Panc1 (cell line): ENCODE data around the gene ABT1. TPM values are rescaled to one million over a fixed set of nuclear protein-coding genes. Genes with fewer than 3 reads are reported as not detected.

Source experiments
- ATAC-seq: fragments of 200-7000 bp; cut with Tn5 transposase; 2 replicates; pipeline ENCODE4 v1.9.1; 2020; ENCODE audit warnings: mild to moderate bottlenecking, moderate library complexity
- BruUV-seq: library from RNA; stranded (reverse); fragments of 400-500 nt; replicated peaks from 2 replicates; lab custom pipeline; 2021; lab: Mats Ljungman, UMichigan
- CTCF ChIA-PET: fragments of 300-600 bp; sonication (Branson Sonifier 250); formaldehyde crosslinking; loops from one replicate; lab custom pipeline; 2022; ENCODE audit warnings: antibody characterized with exemption; lab: Charles Lee
- POLR2A ChIA-PET: fragments of 300-600 bp; sonication (Branson Sonifier 250); formaldehyde crosslinking; loops from one replicate; lab custom pipeline; 2022; ENCODE audit warnings: antibody characterized with exemption; lab: Charles Lee
- DNase-seq: peaks from one replicate; pipeline ENCODE4 v3.0.0-alpha.2; 2010; ENCODE audit warnings: low read depth, low spot score
- H3K27ac ChIP-seq: 2 replicates; pipeline ENCODE4 v1.5.1; 2011; ENCODE audit warnings: mild to moderate bottlenecking, low read length, inconsistent platforms
- H3K27me3 ChIP-seq: fragments of 200-500 bp; sonication (Bioruptor generic); 2 replicates; pipeline ENCODE4 v1.6.0; 2014; ENCODE audit warnings: low read length, inconsistent platforms; ENCODE audit not compliant: control insufficient read depth, insufficient read depth
- H3K36me3 ChIP-seq: fragments of 200-500 bp; sonication (Bioruptor generic); 2 replicates; pipeline ENCODE4 v1.5.1; 2014; ENCODE audit warnings: inconsistent platforms, mild to moderate bottlenecking, low read length, moderate library complexity; ENCODE audit not compliant: control insufficient read depth, insufficient read depth
- H3K4me1 ChIP-seq: 2 replicates; pipeline ENCODE4 v1.5.1; 2011; ENCODE audit warnings: inconsistent platforms, mild to moderate bottlenecking, low read length, moderate library complexity; ENCODE audit not compliant: control insufficient read depth, insufficient read depth
- H3K4me3 ChIP-seq, 2 experiments: 2 replicates each; pipeline ENCODE4 v1.5.1; 2011 to 2012; ENCODE audit warnings: low read depth in 2 of 2, low read length in 2 of 2, mild to moderate bottlenecking in 2 of 2, inconsistent platforms in 1 of 2, moderate library complexity in 1 of 2
- H3K9me3 ChIP-seq: fragments of 200-500 bp; sonication (Bioruptor generic); 2 replicates; pipeline ENCODE4 v1.5.1; 2014; ENCODE audit warnings: low read depth, mild to moderate bottlenecking, inconsistent platforms, low read length, moderate library complexity; ENCODE audit not compliant: control insufficient read depth, insufficient read depth
- CTCF ChIP-seq: fragments of 450-650 bp; IDR thresholded peaks from 2 replicates; pipeline ENCODE4 v1.5.1; 2017; ENCODE audit warnings: mild to moderate bottlenecking
- POLR2AphosphoS5 ChIP-seq: IDR thresholded peaks from 2 replicates; pipeline ENCODE4 v1.6.1; 2012; ENCODE audit warnings: mild to moderate bottlenecking, low read depth, low read length, moderate library complexity
- SIN3A ChIP-seq: IDR thresholded peaks from 2 replicates; pipeline ENCODE4 v1.6.1; 2012; ENCODE audit warnings: low read depth, mild to moderate bottlenecking, low read length, moderate library complexity, borderline replicate concordance; ENCODE audit not compliant: insufficient read depth
- TCF7L2 ChIP-seq: IDR thresholded peaks from 2 replicates; pipeline ENCODE4 v1.6.1; 2011; ENCODE audit warnings: mild to moderate bottlenecking, low read depth, low read length, inconsistent platforms
- in situ Hi-C: cut with HindIII; loops from 2 replicates; pipeline ENCODE4 v1.10.0; 2016; ENCODE audit warnings: low sequenced_read_pairs, low pct_unique_long_range_greater_than_20kb
- intact Hi-C: fragments of 100-400 bp; cut with micrococcal nuclease; formaldehyde crosslinking; loops from one replicate; pipeline ENCODE4 v1.10.0; 2022; ENCODE audit not compliant: unreplicated experiment
- total RNA-seq: library from RNA; stranded (reverse); gene quantifications from one replicate; pipeline ENCODE4 v1.2.1, GENCODE V29; 2021; ENCODE audit not compliant: unreplicated experiment
- TF ChIP-seq, protein P1 (sequence below), 2 experiments: IDR thresholded peaks; 2 replicates each; pipeline ENCODE4 v1.6.1; 2011 to 2012; ENCODE audit warnings: low read depth in 2 of 2, control low read depth in 1 of 2, low read length in 1 of 2, mild to moderate bottlenecking in 1 of 2, moderate library complexity in 1 of 2; ENCODE audit not compliant: insufficient read depth in 1 of 2

ABT1 gene
- total RNA-seq, 1 experiment from 2014 or later = 18.0 TPM

- no TSS peak for BruUV-seq
- ATAC-seq (no peak), DNase-seq (no peak)
- intact Hi-C loops (loop anchor here (10.0 kb wide), 1 partner anchor 656 kb away; no protein-coding TSS in a partner anchor), in situ Hi-C loops (no loop called here)
- no peak overlapping the region for H3K4me3 ChIP-seq
- TF ChIP-seq TCF7L2 = no peak
- no peak for TF ChIP-seq POLR2AphosphoS5
- TF ChIP-seq, protein P1, sequence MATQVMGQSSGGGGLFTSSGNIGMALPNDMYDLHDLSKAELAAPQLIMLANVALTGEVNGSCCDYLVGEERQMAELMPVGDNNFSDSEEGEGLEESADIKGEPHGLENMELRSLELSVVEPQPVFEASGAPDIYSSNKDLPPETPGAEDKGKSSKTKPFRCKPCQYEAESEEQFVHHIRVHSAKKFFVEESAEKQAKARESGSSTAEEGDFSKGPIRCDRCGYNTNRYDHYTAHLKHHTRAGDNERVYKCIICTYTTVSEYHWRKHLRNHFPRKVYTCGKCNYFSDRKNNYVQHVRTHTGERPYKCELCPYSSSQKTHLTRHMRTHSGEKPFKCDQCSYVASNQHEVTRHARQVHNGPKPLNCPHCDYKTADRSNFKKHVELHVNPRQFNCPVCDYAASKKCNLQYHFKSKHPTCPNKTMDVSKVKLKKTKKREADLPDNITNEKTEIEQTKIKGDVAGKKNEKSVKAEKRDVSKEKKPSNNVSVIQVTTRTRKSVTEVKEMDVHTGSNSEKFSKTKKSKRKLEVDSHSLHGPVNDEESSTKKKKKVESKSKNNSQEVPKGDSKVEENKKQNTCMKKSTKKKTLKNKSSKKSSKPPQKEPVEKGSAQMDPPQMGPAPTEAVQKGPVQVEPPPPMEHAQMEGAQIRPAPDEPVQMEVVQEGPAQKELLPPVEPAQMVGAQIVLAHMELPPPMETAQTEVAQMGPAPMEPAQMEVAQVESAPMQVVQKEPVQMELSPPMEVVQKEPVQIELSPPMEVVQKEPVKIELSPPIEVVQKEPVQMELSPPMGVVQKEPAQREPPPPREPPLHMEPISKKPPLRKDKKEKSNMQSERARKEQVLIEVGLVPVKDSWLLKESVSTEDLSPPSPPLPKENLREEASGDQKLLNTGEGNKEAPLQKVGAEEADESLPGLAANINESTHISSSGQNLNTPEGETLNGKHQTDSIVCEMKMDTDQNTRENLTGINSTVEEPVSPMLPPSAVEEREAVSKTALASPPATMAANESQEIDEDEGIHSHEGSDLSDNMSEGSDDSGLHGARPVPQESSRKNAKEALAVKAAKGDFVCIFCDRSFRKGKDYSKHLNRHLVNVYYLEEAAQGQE (IDR thresholded peaks at IDR 0.05; ENCODE audit: insufficient read depth in 1 of 2, low read depth in 2 of 2, low read length in 1 of 2) = no peak
- TF ChIP-seq CTCF = no peak
- TF ChIP-seq SIN3A = no peak
- H3K9me3 ChIP-seq = no peaks in the 10 kb centered on the region
- CTCF ChIA-PET = no interaction called here
- peaks cover 10% of the 10 kb centered on the region; the same call in 1 of the 2 replicates for H3K4me1 ChIP-seq
- H3K27ac ChIP-seq = no peak overlapping the region
- H3K27me3 ChIP-seq = no peaks in the 10 kb centered on the region; the same call in 1 of the 2 replicates
- H3K36me3 ChIP-seq = no peaks in the 10 kb centered on the region
- POLR2A ChIA-PET = no interaction called here
Observed at GRCh38 chr6:26578741-26579140, 18.0 kb upstream of the ABT1 start.

- no peaks in the 10 kb centered on the region for H3K9me3 ChIP-seq
- ChIA-PET POLR2A (no interaction called here), CTCF (interaction anchor here (1.6 kb wide), 1 partner anchor 14 kb away, joined by 8 read pairs; no protein-coding TSS in a partner anchor)
- no peak overlapping the region for H3K4me3 ChIP-seq
- TF ChIP-seq, protein P1 (IDR thresholded peaks at IDR 0.05; ENCODE audit: insufficient read depth in 1 of 2, low read depth in 2 of 2, low read length in 1 of 2) = no peak
- TF ChIP-seq CTCF = no peak
- no peak for TF ChIP-seq SIN3A
- TF ChIP-seq TCF7L2 = no peak
- TF ChIP-seq POLR2AphosphoS5 = no peak
- intact Hi-C loops = no loop called here
- in situ Hi-C loops = no loop called here
- peaks cover 6% of the 10 kb centered on the region; the same call in 1 of the 2 replicates for H3K27me3 ChIP-seq
- ATAC-seq = no peak
- no peak overlapping the region for H3K27ac ChIP-seq
- no peaks in the 10 kb centered on the region for H3K36me3 ChIP-seq
- no peak for DNase-seq
- no TSS peak for BruUV-seq
- peaks cover 3% of the 10 kb centered on the region; the same call in 1 of the 2 replicates for H3K4me1 ChIP-seq
Observed at GRCh38 chr6:26581164-26581915, 15.4 kb upstream of the ABT1 start.
